Neural crest cell (in vitro differentiated cells): ENCODE results near the gene BHLHA9. TPM values are rescaled to one million over a fixed set of nuclear protein-coding genes. Genes with fewer than 3 reads are reported as not detected.
A peak's percentile ranks its signal among the peaks of the same experiment; 100 is the strongest.

Source experiments
- DNase-seq: peaks from one replicate; pipeline ENCODE4 v3.0.0; 2021; ENCODE audit warnings: low read depth, mixed read lengths, low spot score
- H3K27ac Mint-ChIP-seq: one replicate; pipeline ENCODE4 v1.8.0; 2021; ENCODE audit warnings: mild to moderate bottlenecking, mixed read lengths; ENCODE audit not compliant: unreplicated experiment
- H3K27me3 Mint-ChIP-seq: 2 replicates; pipeline ENCODE4 v1.8.0; 2021; ENCODE audit warnings: low read depth, mild to moderate bottlenecking, mixed read lengths
- H3K36me3 Mint-ChIP-seq: 2 replicates; pipeline ENCODE4 v1.8.0; 2021; ENCODE audit warnings: low read depth, mild to moderate bottlenecking, mixed read lengths
- H3K4me1 Mint-ChIP-seq: 2 replicates; pipeline ENCODE4 v1.8.0; 2021; ENCODE audit warnings: mixed read lengths
- H3K4me3 Mint-ChIP-seq: one replicate; pipeline ENCODE4 v1.8.0; 2021; ENCODE audit warnings: mild to moderate bottlenecking, mixed read lengths
- H3K9me3 Mint-ChIP-seq: 2 replicates; pipeline ENCODE4 v1.8.0; 2021; ENCODE audit warnings: mixed read lengths
- long read RNA-seq: library from polyadenylated mRNA; unstranded; transcript quantifications from one replicate; pipeline ENCODE4 v2.0.0, GENCODE V29; 2020
- total RNA-seq: library from RNA; stranded (reverse); gene quantifications from 2 replicates; pipeline ENCODE4 v1.2.1, GENCODE V29; 2021
- TF ChIP-seq, protein P1 (sequence below): fragments of 200-600 bp; sonication (generic); conservative IDR thresholded peaks from 2 replicates; pipeline ENCODE4 v1.5.0; 2021; ENCODE audit warnings: antibody characterized with exemption, mild to moderate bottlenecking

BHLHA9 gene
- total RNA-seq = not detected in 2 replicates
- long read RNA-seq = 0 reads

- no peak for DNase-seq
- Mint-ChIP-seq H3K36me3 (no peaks in the 10 kb centered on the region), H3K4me1 (peaks cover 8% of the 10 kb centered on the region), H3K9me3 (no peaks in the 10 kb centered on the region), H3K27ac (peak within 1 kb of the TSS; percentile 62), H3K27me3 (peaks cover 4% of the 10 kb centered on the region), H3K4me3 (peak within 1 kb of the TSS; percentile 94)
- TF ChIP-seq, protein P1, sequence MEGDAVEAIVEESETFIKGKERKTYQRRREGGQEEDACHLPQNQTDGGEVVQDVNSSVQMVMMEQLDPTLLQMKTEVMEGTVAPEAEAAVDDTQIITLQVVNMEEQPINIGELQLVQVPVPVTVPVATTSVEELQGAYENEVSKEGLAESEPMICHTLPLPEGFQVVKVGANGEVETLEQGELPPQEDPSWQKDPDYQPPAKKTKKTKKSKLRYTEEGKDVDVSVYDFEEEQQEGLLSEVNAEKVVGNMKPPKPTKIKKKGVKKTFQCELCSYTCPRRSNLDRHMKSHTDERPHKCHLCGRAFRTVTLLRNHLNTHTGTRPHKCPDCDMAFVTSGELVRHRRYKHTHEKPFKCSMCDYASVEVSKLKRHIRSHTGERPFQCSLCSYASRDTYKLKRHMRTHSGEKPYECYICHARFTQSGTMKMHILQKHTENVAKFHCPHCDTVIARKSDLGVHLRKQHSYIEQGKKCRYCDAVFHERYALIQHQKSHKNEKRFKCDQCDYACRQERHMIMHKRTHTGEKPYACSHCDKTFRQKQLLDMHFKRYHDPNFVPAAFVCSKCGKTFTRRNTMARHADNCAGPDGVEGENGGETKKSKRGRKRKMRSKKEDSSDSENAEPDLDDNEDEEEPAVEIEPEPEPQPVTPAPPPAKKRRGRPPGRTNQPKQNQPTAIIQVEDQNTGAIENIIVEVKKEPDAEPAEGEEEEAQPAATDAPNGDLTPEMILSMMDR = no peak
Observed at GRCh38 chr17:1270210-1271029, at the start of gene BHLHA9. Gene BHLHA9 (plus strand): TSS chr17:1270444. CDS start chr17:1270564, 120 bp downstream.

GRCh38 chr17:1221209-1221608 lies 49.0 kb upstream of the BHLHA9 start:
- no peak overlapping the region for H3K27ac Mint-ChIP-seq
- TF ChIP-seq, protein P1 = no peak
- no peaks in the 10 kb centered on the region for H3K9me3 Mint-ChIP-seq
- no peak overlapping the region for H3K4me3 Mint-ChIP-seq
- H3K27me3 Mint-ChIP-seq = peaks cover 39% of the 10 kb centered on the region
- no peak for DNase-seq
- peaks cover 11% of the 10 kb centered on the region for H3K4me1 Mint-ChIP-seq
- H3K36me3 Mint-ChIP-seq = no peaks in the 10 kb centered on the region

GRCh38 chr17:1222321-1222720 lies 47.9 kb upstream of the BHLHA9 start:
- TF ChIP-seq, protein P1 = no peak

GRCh38 chr17:1223662-1224061 lies 46.6 kb upstream of the BHLHA9 start:
- TF ChIP-seq, protein P1 = no peak
- peaks cover 12% of the 10 kb centered on the region for H3K4me1 Mint-ChIP-seq
- H3K36me3 Mint-ChIP-seq = no peaks in the 10 kb centered on the region
- no peak for DNase-seq
- H3K9me3 Mint-ChIP-seq = no peaks in the 10 kb centered on the region
- peaks cover 60% of the 10 kb centered on the region for H3K27me3 Mint-ChIP-seq
- no peak overlapping the region for H3K27ac Mint-ChIP-seq
- no peak overlapping the region for H3K4me3 Mint-ChIP-seq

More at GRCh38 chr17:1222321-1222720, 47.9 kb upstream of the BHLHA9 start:
- H3K4me1 Mint-ChIP-seq = peaks cover 1% of the 10 kb centered on the region
- H3K9me3 Mint-ChIP-seq = no peaks in the 10 kb centered on the region
- H3K4me3 Mint-ChIP-seq = no peak overlapping the region
- peaks cover 50% of the 10 kb centered on the region for H3K27me3 Mint-ChIP-seq
- no peak overlapping the region for H3K27ac Mint-ChIP-seq
- DNase-seq = no peak
- no peaks in the 10 kb centered on the region for H3K36me3 Mint-ChIP-seq

DNA sequence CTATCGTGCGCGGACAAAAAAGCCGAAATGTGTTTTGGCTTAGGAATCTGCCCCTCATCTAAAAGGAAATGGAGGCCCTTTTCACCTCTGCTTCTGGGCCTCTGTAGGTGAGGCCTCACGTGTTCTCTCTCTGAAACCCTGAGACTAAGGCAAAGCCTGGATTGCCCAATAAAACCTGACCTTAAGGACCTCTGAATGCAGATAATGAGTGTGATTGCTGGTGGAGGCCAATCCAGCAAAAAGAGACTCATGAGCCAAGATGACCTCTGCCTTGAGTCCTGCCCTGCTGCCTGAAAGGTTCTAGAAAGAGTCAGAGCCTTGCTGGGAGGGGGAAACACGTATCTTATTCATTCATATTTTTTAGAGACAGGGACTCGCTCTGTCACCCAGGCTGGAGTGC lies 45.9 kb upstream of the BHLHA9 start:
- H3K36me3 Mint-ChIP-seq = no peaks in the 10 kb centered on the region
- H3K4me3 Mint-ChIP-seq = no peak overlapping the region
- no peaks in the 10 kb centered on the region for H3K9me3 Mint-ChIP-seq
- H3K27me3 Mint-ChIP-seq = peaks cover 60% of the 10 kb centered on the region
- no peak for DNase-seq
- TF ChIP-seq, protein P1 = no peak
- H3K27ac Mint-ChIP-seq = no peak overlapping the region
- H3K4me1 Mint-ChIP-seq = peaks cover 12% of the 10 kb centered on the region
